Mesodermal cell (in vitro differentiated cells): Measurements from ENCODE around the gene PYGB.
A peak's percentile ranks its signal among the peaks of the same experiment; 100 is the strongest.
"Not testable (repeated sequence)": the region's sequence is repeated elsewhere in the genome, so short reads cannot be mapped to it uniquely, and the experiment has no call there.

Source experiments
- H3K27ac ChIP-seq: 2 replicates; pipeline ENCODE4 v1.7.0; 2013; ENCODE audit warnings: mild to moderate bottlenecking, low read depth, low read length, moderate library complexity; ENCODE audit not compliant: severe bottlenecking
- H3K36me3 ChIP-seq: 2 replicates; pipeline ENCODE4 v1.7.1; 2013; ENCODE audit warnings: mild to moderate bottlenecking, low read length, moderate library complexity; ENCODE audit not compliant: control insufficient read depth, insufficient read depth
- H3K4me1 ChIP-seq: one replicate; pipeline ENCODE4 v1.7.1; 2013; ENCODE audit warnings: mild to moderate bottlenecking, low read length; ENCODE audit not compliant: insufficient read depth, control insufficient read depth, poor library complexity, severe bottlenecking
- H3K4me3 ChIP-seq: 2 replicates; pipeline ENCODE4 v1.7.0; 2013; ENCODE audit warnings: low read length, control low read depth, mild to moderate bottlenecking; ENCODE audit not compliant: insufficient read depth, poor library complexity, severe bottlenecking; ENCODE audit errors: extremely low read depth
- H3K9me3 ChIP-seq: 2 replicates; pipeline ENCODE4 v1.7.1; 2013; ENCODE audit warnings: mild to moderate bottlenecking, low read length, moderate library complexity; ENCODE audit not compliant: control insufficient read depth
- WGBS, 2 experiments: methylation state at CpG; one replicate each; pipeline ENCODE4 v1.1.5; 2013; ENCODE audit warnings: missing lambda C conversion rate in 2 of 2; ENCODE audit not compliant: insufficient coverage in 2 of 2; 5-methylcytosine and 5-hydroxymethylcytosine counted together

The PYGB gene

DNA sequence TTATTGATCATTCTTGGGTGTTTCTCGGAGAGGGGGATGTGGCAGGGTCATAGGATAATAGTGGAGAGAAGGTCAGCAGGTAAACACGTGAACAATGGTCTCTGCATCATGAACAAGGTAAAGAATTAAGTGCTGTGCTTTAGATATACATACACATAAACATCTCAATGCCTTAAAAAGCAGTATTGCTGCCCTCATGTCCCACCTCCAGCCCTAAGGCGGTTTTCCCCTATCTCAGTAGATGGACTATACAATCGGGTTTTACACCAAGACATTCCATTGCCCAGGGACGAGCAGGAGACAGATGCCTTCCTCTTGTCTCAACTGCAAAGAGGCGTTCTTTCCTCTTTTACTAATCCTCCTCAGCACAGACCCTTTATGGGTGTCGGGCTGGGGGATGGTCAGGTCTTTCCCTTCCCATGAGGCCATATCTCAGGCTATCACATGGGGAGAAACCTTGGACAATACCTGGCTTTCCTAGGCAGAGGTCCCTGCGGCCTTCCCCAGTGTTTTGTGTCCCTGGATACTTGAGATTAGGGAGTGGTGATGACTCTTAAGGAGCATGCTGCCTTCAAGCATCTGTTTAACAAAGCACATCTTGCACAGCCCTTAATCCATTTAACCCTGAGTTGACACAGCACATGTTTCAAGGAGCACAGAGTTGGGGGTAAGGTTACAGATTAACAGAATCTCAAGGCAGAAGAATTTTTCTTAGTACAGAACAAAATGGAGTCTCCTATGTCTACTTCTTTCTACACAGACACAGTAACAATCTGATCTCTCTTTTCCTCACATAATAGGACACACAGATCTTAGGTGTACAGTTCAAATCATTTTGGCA, 13.7 kb upstream of the PYGB start:
- H3K27ac ChIP-seq, H3K4me3 ChIP-seq, H3K9me3 ChIP-seq, H3K36me3 ChIP-seq: not testable (repeated sequence)
- WGBS, 2 experiments, result 66 to 87% methylated on average over 2 to 3 of the region's 8 CpGs
- H3K4me1 ChIP-seq, result peaks cover 52% of the 10 kb centered on the region

DNA sequence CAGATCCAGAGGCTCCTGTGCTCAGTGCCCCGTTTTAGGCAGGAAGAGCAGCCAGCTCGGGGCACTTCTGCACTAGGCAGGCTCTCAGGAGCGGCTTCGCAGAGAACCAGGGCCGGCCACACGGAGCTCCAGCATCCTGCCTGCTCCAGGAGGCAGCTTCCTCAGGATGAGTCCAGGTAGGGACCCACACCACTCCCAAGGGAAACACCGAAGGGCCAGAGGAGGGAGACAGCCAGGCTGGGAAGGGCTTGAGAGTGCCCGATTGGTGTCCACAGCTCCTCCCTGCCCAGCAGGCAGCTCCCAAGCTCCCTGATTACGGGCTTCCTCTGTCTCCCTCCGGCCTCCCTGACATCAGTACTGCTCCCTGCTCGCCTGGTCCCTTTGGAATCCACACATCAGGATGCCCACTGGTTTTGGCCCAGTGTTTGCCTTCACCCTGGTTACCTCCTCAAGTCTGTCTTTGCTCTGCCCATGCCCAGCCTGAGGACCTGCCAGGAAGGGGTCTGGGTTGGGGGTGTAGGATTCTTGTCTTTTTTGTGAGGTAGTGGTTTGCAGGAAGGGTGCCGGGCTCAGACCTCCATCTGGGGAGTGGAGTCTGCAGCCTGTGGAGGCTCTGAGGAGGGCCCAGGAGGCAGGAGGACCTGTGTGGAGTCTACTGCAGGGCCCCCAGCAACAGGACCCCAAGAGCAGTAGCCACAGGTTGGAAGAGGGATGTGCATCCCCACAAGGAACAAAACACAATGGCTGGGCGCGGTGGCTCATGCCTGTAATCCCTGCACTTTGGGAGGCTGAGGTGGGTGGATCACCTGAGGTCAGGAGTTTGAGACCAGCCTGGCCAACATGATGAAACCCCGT, 11.2 kb upstream of the PYGB start:
- 75 to 82% methylated on average over 8 to 11 of the region's 15 CpGs for WGBS, 2 experiments
- Histone ChIP-seq H3K36me3 (no peaks in the 10 kb centered on the region), H3K4me3 (no peak overlapping the region), H3K9me3 (no peaks in the 10 kb centered on the region), H3K27ac (no peak overlapping the region), H3K4me1 (peaks cover 57% of the 10 kb centered on the region)

DNA sequence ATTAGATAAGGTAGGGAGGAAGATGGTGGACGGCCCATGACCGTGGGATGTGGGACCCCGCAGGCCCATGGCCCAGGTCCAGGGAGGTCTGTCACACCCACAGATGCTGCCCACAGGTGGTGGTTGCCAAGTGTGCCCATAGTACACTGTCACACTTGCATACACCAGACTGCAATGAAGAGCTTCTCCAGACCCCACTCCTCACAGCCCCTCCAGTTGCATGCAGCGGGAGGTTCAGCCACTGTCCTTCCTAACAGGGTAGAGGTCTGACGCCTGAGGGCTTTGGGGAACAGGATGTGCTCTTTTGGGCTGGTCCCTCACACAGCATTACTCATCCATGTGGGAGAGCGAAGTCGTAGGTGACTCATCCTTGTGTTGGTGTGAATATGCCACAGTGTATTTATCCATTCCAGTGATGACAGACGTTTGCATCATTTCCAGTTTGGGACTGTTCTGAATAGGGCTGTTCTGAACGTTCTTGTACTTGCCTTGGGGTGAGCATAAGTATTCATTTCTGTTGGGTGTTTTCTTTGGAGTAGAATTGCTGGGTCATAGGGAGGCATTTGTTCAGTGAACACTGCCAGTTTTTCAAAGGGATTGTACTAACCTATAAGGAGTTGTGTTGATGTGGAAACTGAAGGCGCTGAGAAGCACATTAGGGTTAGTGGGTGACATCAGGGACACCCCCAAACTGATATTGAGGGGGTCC, 10.1 kb upstream of the PYGB start:
- H3K9me3 ChIP-seq, result no peaks in the 10 kb centered on the region
- WGBS, 2 experiments, result 70 to 71% methylated on average over 8 to 10 of the region's 10 CpGs
- H3K4me3 ChIP-seq, result no peak overlapping the region
- H3K36me3 ChIP-seq, result no peaks in the 10 kb centered on the region
- peaks cover 59% of the 10 kb centered on the region for H3K4me1 ChIP-seq
- H3K27ac ChIP-seq, result peak overlapping the region; percentile 84

DNA sequence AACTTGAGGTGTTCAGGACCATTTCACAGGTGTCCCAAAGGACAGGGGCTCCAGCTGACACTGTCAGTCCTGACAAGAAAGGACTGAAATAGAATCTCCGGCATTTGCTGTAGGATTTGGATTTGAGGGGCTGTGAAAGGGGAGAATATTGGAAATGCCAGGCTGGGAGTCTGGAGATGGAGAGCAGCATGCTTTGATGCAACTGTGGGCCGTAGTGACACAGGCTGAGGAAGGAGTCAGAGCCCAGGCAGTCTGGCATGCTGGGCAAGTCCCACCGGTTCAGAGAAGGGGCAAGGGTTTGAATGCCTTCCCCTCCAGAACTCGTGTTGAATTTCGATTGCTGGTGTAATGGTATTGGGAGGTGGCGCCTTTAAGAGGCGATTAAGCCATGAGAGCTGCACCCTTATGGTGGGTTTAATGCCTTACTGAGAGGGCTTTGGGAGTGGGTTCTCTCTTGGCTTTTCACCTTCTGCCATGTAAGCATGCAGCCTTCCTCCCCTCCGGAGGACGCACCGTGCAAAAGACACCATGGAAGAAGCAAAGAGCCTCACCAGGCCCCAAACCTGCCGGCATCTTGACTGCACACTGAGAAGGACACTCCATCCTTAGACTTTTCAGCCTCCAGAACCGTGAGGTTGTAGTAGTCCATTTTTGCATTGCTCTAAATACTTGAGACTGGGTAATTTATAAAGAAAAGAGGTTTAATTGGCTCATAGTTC, 9.4 kb upstream of the PYGB start:
- Histone ChIP-seq H3K27ac (peak overlapping the region; percentile 84), H3K36me3 (no peaks in the 10 kb centered on the region), H3K4me1 (peaks cover 53% of the 10 kb centered on the region), H3K9me3 (peaks cover 4% of the 10 kb centered on the region), H3K4me3 (no peak overlapping the region)
- WGBS, 2 experiments, result 90 to 96% methylated on average over 6 to 11 of the region's 12 CpGs

DNA sequence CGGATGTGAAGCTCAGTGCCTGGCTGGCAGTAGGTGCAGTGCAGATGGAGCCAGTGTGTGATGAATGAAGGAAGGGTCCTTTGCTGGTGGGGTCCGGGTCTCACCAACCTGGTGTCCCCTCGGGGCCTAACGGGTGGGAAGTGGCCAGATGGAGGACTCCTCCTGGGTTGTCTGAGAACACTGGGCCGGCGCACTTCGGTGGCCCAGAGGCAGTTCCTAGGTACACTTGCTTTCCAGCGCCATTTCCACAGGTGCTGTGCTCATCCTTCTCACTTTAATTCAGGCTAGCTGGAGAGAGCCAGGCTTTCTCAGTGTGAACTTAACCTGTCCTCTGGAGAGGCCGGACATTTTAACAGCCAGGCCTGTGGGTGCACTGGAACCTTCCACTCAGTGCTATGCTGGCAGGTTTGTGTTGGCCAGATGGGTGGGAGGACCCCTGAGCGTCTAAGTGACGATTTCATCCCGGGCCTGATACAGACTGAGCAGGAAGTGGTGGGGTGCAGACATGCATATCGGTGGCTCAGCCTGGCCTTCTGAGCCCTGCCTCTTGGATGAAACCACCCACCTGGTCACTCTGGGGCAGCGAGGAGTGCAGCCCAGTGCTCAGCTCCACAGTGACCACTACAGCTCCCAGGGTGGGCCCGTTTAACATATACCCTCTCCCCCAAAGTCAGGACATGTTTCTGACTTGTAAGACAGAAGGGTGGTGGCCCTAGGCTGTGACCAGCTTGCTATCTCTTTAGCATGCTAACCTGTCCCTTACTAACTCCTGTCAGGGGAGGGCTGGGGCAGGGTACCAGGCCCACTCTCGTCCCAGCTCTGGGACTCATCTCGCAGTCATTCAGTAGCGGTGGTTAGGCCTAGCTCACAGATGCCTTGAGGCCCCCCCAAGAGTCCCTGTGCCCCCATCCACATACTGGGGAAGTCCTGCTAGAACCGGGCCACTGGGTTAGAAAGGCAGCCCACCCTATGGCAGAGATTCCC, 8.2 kb upstream of the PYGB start:
- H3K4me1 ChIP-seq, result peaks cover 46% of the 10 kb centered on the region
- WGBS, 2 experiments, result 94 to 95% methylated on average over 15 to 16 of the region's 19 CpGs
- peaks cover 6% of the 10 kb centered on the region for H3K9me3 ChIP-seq
- H3K4me3 ChIP-seq, result no peak overlapping the region
- H3K27ac ChIP-seq, result no peak overlapping the region
- no peaks in the 10 kb centered on the region for H3K36me3 ChIP-seq

DNA sequence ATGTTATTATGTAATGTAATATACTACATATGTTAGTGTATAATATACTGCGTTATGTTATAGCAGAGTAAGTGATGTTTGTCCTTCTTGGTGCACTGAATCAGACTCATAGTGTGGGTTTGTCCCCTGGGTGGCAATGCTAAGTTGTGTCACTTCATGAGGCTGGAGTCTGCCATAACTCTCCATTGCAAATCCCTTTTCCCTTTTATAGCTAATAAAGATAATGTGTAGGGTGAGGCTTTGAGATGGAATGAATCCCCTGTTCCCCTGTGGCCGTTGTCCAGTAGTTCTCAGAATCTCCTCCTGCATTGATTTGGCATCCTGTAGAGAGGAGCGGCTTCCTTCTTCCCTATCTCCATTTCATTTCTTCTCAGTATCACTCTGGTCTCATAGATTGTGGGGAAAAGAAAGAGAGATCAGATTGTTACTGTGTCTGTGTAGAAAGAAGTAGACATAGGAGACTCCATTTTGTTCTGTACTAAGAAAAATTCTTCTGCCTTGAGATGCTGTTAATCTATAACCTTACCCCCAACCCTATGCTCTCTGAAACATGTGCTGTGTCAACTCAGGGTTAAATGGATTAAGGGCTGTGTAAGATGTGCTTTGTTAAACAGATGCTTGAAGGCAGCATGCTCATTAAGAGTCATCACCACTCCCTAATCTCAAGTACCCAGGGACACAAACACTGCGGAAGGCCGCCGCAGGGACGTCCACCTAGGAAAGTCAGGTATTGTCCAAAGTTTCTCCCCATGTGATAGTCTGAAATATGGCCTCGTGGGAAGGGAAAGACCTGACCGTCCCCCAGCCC, 6.8 kb upstream of the PYGB start:
- not testable (repeated sequence) for H3K4me3 ChIP-seq, H3K27ac ChIP-seq, H3K36me3 ChIP-seq, H3K9me3 ChIP-seq
- WGBS, 2 experiments, result 32 to 49% methylated on average over 5 of the region's 9 CpGs
- H3K4me1 ChIP-seq, result peaks cover 41% of the 10 kb centered on the region

DNA sequence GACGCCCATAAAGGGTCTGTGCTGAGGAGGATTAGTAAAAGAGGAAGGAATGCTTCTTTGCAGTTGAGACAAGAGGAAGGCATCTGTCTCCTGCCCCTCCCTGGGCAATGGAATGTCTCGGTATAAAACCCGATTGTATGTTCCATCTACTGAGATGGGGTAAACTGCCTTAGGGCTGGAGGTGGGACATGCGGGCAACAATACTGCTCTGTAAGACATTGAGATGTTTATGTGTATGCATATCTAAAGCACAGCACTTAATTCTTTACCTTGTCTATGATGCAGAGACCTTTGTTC, 6.3 kb upstream of the PYGB start:
- WGBS, 2 experiments, result 38% methylated on average over 3 of the region's 4 CpGs; no CpG with 5 or more reads in 1 of the 2 experiments
- H3K4me1 ChIP-seq, result peaks cover 36% of the 10 kb centered on the region
- not testable (repeated sequence) for H3K27ac ChIP-seq, H3K4me3 ChIP-seq, H3K9me3 ChIP-seq, H3K36me3 ChIP-seq

DNA sequence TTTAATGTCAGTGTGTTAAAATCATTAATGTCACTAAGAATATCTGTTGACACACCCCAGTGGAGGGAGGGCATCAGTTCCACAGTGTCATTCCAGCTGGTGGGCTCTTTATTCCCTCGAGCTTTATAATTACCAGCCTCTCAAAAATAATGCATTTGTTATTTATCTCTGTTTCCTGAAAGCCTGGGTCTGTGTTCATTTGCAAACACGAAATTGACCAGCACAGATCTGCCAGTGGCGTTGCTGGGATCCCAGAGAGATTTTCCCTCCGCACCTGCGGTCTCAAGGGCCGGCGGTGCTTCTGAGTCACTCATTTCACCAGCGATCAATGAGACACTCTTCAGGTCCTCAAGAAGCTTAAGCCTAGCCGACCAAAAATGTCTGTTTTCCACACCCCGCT, 5.7 kb upstream of the PYGB start:
- Histone ChIP-seq H3K4me3 (no peak overlapping the region), H3K27ac (no peak overlapping the region), H3K9me3 (peaks cover 6% of the 10 kb centered on the region), H3K4me1 (peaks cover 30% of the 10 kb centered on the region), H3K36me3 (no peaks in the 10 kb centered on the region)
- 86% methylated on average over 9 to 10 of the region's 10 CpGs for WGBS, 2 experiments

DNA sequence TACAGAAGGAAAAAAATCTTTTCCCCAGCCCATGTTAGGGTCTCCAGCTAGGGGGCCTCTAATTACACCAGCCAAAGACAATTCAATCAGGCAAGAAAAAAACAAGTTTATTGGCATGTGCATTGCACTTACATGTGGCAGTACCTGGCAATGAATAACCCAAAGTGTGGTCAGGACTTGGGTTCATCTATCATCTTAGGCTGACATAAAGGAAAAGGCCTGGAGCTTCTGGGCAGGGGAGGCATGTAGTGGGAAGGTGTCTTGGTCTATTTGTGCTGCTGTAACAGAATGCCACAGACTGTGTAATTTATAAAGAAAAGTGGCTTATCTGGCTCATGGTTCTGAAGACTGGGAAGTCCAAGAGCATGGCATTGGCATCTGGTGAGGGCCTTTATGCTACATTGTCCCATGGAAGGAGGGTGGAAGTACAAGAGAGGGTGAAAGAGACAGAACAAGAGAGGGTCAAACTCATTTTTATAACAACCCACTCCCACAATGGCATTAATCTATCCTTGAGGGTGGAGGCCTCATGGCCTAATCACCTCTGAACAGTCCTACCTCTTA, 4.4 kb upstream of the PYGB start:
- Histone ChIP-seq H3K4me3 (no peak overlapping the region), H3K27ac (no peak overlapping the region), H3K4me1 (peaks cover 19% of the 10 kb centered on the region), H3K9me3 (peaks cover 6% of the 10 kb centered on the region), H3K36me3 (no peaks in the 10 kb centered on the region)
